GM21737 (cell line): ENCODE data around the gene SUSD5.
"Not testable (repeated sequence)": the region's sequence is repeated elsewhere in the genome, so short reads cannot be mapped to it uniquely, and the experiment has no call there.

Source experiments
- ATAC-seq: cut with Tn5 transposase; IDR thresholded peaks from one replicate; pipeline ENCODE4 v1.9.1; 2021; ENCODE audit warnings: mild to moderate bottlenecking, moderate library complexity; ENCODE audit not compliant: unreplicated experiment

The SUSD5 gene

DNA sequence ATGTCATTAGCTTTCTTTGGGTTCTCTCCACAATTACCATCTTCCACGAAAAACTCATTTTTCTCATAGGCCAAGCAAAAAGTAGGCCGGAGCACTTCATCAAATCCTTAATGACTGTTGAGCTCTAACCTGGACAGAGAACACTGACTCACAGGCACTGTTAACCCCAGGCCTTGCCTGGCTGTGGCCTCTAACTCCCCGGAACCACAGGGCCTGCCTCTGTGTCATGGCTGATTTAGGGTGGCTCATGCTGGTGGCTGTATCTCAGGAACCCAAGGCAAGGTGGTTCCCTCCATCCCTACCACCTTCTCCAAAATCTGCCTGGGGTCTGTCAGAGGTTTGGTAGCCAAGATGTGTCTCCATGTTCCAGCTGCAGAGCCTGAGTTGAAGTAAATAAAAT lies 101.1 kb downstream of the SUSD5 start:
- no peak for ATAC-seq

GRCh38 chr3:33115024-33115768 lies 103.4 kb downstream of the SUSD5 start:
- no peak for ATAC-seq

GRCh38 chr3:33114622-33115023 lies 104.0 kb downstream of the SUSD5 start:
- ATAC-seq, result no peak

DNA sequence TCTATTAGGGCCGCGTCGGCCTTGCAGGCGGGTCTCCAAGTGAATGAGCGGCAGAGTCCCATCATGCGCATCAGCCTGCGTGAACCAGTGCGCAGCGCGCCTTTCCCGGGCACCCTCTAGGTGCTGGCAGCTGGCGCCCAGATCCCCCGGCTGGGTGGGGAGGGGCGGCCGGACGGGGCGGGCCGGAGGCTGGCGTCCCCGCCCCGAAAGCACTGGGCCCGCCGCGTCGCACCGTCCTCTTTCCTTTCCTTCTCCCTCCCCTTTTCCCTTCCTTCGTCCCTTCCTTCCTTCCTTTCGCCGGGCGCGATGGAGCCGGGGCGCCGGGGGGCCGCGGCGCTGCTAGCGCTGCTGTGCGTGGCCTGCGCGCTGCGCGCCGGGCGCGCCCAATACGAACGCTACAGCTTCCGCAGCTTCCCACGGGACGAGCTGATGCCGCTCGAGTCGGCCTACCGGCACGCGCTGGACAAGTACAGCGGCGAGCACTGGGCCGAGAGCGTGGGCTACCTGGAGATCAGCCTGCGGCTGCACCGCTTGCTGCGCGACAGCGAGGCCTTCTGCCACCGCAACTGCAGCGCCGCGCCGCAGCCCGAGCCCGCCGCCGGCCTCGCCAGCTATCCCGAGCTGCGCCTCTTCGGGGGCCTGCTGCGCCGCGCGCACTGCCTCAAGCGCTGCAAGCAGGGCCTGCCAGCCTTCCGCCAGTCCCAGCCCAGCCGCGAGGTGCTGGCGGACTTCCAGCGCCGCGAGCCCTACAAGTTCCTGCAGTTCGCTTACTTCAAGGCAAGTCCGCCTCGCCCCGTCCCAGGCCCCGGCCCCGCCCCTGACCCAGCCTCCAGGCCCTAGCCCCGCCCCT lies 104.6 kb downstream of the SUSD5 start, which contains the start of gene CRTAP:
CRTAP (plus strand) TSS at position 243 of the 850 bp plus-strand sequence; CDS start at position 307, 64 bp downstream.
- ATAC-seq, result peak; percentile 90

GRCh38 chr3:33111581-33111980 lies 107.0 kb downstream of the SUSD5 start:
- ATAC-seq, result no peak

DNA sequence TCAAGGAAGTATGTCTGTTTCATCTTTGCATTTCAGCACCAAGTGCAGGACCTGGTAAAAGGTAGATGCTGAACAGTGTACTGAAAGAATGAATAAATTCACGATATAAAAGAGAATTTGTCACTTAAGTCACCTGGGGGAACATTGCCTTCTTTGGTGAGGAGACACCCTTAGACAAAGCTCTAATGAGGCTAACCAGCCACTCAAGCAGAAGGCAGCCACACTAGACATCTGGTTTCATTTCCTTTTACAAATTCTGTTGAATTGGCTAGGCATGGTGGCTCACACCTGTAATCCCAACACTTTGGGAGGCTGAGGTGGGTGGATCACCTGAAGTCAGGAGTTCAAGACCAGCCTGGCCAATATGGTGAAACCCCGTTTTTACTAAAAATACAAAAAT lies 111.8 kb downstream of the SUSD5 start:
- ATAC-seq, result not testable (repeated sequence)

DNA sequence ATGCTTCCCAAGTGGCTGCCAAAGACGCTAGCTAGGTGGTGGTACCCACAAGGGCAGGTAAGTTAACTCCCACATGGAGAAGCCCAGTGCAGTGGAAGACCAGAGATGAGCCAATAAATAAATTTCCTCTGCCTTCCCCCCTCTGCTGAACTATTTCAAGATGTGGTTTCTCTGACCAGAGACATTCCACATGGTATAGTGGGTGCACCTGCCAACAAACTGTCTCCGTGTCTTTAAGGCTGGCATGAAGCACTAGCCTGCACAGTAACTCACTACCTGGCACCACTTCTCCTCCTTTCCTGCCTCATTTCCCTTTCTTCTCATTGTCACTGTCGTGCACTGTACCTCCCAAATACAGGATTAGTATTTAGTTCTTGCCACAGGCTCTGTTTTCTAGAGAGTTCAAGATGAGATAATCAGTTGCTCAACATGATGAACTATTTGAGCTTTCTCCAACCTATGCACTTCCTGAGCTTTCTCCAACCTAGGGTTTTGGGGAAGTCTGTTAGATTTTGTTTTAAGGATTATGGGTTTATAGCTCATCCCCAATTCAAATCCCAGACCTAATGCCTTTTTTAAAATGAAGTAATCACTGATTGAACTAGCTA lies 113.2 kb downstream of the SUSD5 start:
- no peak for ATAC-seq

DNA sequence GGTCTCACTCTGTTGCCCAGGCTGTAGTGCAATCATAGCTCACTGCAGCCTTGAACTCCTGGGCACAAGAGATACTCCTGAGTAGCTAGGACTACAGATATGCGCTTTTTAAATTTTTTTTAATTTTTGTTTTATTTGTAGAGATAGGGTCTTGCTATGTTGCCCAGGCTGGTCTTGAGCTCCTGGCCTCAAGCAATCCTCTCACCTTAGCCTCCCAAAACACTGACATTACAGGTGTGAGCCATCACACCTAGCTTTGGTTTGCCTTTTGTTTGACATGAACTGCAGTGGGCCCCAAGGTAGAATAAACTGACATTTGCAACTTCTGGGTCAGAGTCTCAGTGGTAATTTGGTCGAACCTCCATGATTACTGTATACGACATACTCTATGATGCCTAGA lies 113.8 kb downstream of the SUSD5 start:
- no peak for ATAC-seq

DNA sequence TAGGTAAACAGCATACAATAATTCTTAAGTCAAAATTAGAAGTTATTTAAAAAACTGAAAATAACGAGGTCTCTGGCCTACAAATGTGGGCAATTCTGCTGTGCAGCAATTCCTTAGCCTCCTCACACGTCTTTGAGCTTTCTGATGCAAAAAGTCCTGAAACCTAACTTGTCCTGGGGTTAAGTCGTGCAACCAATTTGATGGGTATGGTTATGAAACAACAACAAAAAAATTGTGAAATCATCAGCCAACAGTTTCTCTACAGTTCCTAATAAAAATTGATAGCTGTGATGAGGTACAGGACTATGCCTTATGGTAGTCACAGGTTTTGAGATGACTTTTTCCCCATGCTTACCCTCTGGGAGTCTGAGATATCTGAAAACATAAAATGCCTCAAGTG lies 115.1 kb downstream of the SUSD5 start:
- ATAC-seq, result no peak

- ATAC-seq, result no peak
These were observed 115.6 kb downstream of the SUSD5 start for GRCh38 chr3:33103034-33103433.

DNA sequence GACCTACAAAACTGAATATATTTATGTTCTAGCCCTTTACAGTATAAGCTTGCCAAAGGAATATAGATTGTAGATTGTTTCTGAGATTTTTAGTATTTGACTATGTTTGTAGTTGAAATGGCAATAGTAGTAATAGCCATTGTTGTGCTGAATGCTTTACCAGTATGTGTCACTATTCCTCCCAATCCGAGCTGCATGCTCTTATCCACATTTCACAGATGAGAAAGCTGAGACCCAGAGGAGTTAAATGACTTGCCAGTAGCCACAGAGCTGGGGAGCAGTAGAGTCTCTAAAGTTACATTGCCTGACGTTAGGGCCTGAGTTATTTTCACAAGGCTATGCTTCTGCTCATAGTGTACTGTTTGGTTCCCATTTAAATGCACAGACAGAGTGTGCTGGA lies 118.4 kb downstream of the SUSD5 start:
- no peak for ATAC-seq
